Trophoblast cell (in vitro differentiated cells and primary cell): Measurements from ENCODE around the gene SPOCK1.

Experiments
- DNase-seq, 2 donors: peaks; one replicate each; pipeline ENCODE4 v3.0.0-alpha.2; 2016
- H2AFZ ChIP-seq: 2 replicates; pipeline ENCODE4 v1.6.1; 2013; ENCODE audit warnings: low read length, moderate library complexity, mild to moderate bottlenecking; ENCODE audit not compliant: insufficient read depth, poor library complexity
- H2AK5ac ChIP-seq: 2 replicates; pipeline ENCODE4 v1.6.1; 2013; ENCODE audit warnings: mild to moderate bottlenecking, low read length
- H2BK120ac ChIP-seq: 2 replicates; pipeline ENCODE4 v1.6.1; 2013; ENCODE audit warnings: low read length, mild to moderate bottlenecking, moderate library complexity; ENCODE audit not compliant: insufficient read depth, poor library complexity
- H2BK12ac ChIP-seq: 2 replicates; pipeline ENCODE4 v1.6.1; 2013; ENCODE audit warnings: mild to moderate bottlenecking, low read length, moderate library complexity
- H2BK5ac ChIP-seq: 2 replicates; pipeline ENCODE4 v1.6.1; 2013; ENCODE audit warnings: low read length, low read depth, moderate library complexity, mild to moderate bottlenecking; ENCODE audit not compliant: poor library complexity
- H3K14ac ChIP-seq: 2 replicates; pipeline ENCODE4 v1.6.1; 2013; ENCODE audit warnings: mild to moderate bottlenecking, low read length
- H3K18ac ChIP-seq: 2 replicates; pipeline ENCODE4 v1.6.1; 2013; ENCODE audit warnings: mild to moderate bottlenecking, low read length
- H3K23ac ChIP-seq: 2 replicates; pipeline ENCODE4 v1.6.1; 2013; ENCODE audit warnings: low read length
- H3K27ac ChIP-seq: 2 replicates; pipeline ENCODE4 v1.5.1; 2013; ENCODE audit warnings: low read depth, mild to moderate bottlenecking, inconsistent platforms, low read length, moderate library complexity
- H3K27me3 ChIP-seq: 2 replicates; pipeline ENCODE4 v1.6.1; 2013; ENCODE audit warnings: inconsistent platforms, mild to moderate bottlenecking, low read length, moderate library complexity; ENCODE audit not compliant: insufficient read depth
- H3K36me3 ChIP-seq, 2 experiments: 1 replicate in 1 of 2; 2 replicates in 1 of 2; pipeline ENCODE4 v1.6.1; 2013; ENCODE audit warnings: low read length in 2 of 2, mild to moderate bottlenecking in 2 of 2, moderate library complexity in 1 of 2; ENCODE audit not compliant: insufficient read depth in 2 of 2, control insufficient read depth in 1 of 2
- H3K4ac ChIP-seq: 2 replicates; pipeline ENCODE4 v1.6.1; 2013; ENCODE audit warnings: low read depth, mild to moderate bottlenecking, low read length, moderate library complexity
- H3K4me1 ChIP-seq, 2 experiments: 1 replicate in 1 of 2; 2 replicates in 1 of 2; pipeline ENCODE4 v1.6.1; 2013; ENCODE audit warnings: low read length in 2 of 2, mild to moderate bottlenecking in 2 of 2, moderate library complexity in 1 of 2; ENCODE audit not compliant: insufficient read depth in 2 of 2, control insufficient read depth in 1 of 2
- H3K4me2 ChIP-seq: 2 replicates; pipeline ENCODE4 v1.6.1; 2013; ENCODE audit warnings: inconsistent platforms, mild to moderate bottlenecking, low read length, moderate library complexity
- H3K4me3 ChIP-seq: 2 replicates; pipeline ENCODE4 v1.5.1; 2013; ENCODE audit warnings: mild to moderate bottlenecking, low read depth, low read length, inconsistent platforms
- H3K79me1 ChIP-seq: one replicate; pipeline ENCODE4 v1.6.1; 2013; ENCODE audit warnings: low read length
- H3K79me2 ChIP-seq: 2 replicates; pipeline ENCODE4 v1.6.1; 2013; ENCODE audit warnings: low read length, mild to moderate bottlenecking; ENCODE audit not compliant: control insufficient read depth, insufficient read depth, poor library complexity
- H3K9ac ChIP-seq: 2 replicates; pipeline ENCODE4 v1.6.1; 2013; ENCODE audit warnings: mild to moderate bottlenecking, low read length
- H3K9me3 ChIP-seq: 2 replicates; pipeline ENCODE4 v1.6.1; 2013; ENCODE audit warnings: low read depth, mild to moderate bottlenecking, control low read depth, inconsistent platforms, low read length; ENCODE audit not compliant: insufficient read depth
- H4K12ac ChIP-seq: 2 replicates; pipeline ENCODE4 v1.6.1; 2013; ENCODE audit warnings: low read depth, mild to moderate bottlenecking, low read length, moderate library complexity
- H4K8ac ChIP-seq: 2 replicates; pipeline ENCODE4 v1.6.1; 2013; ENCODE audit warnings: low read depth, mild to moderate bottlenecking, low read length, moderate library complexity
- H4K91ac ChIP-seq: one replicate; pipeline ENCODE4 v1.6.1; 2013; ENCODE audit warnings: low read depth, mild to moderate bottlenecking, low read length, moderate library complexity
- WGBS: extraction: QIAGEN DNeasy Blood & Tissue Kit; methylation state at CpG from one replicate; pipeline ENCODE4 v1.1.7; 2013; ENCODE audit warnings: missing lambda C conversion rate; ENCODE audit not compliant: insufficient read length, insufficient coverage; ENCODE audit errors: extremely low coverage; 5-methylcytosine and 5-hydroxymethylcytosine counted together

The SPOCK1 gene

DNA sequence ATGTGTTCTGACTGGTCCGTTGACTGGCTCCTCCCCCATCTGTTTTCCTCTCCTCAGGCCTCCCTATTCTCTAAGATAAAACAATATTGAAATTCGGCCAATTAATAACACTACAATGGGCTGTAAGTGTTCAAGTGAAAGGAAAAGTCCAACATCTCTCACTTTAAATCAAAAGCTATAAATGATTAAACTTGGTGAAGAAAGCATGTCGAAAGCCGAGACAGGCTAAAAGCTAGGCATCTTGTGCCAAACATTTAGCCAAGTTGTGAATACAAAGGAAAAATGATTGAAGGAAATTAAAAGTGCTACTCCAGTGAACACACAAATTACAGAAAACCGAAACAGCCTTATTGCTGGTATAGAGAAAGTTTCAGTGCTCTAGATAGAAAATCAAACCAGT lies 310.6 kb downstream of the SPOCK1 start:
- Histone ChIP-seq H3K14ac (no peak overlapping the region), H3K4me2 (no peak overlapping the region), H3K18ac (no peak overlapping the region), H3K9ac (no peak overlapping the region), H3K23ac (no peak overlapping the region), H3K27ac (no peak overlapping the region), H4K8ac (no peak overlapping the region), H3K79me1 (no peaks in the 10 kb centered on the region), H4K91ac (no peak overlapping the region), H2BK120ac (no peak overlapping the region), H3K27me3 (no peaks in the 10 kb centered on the region), H2AFZ (no peak overlapping the region), H3K9me3 (no peaks in the 10 kb centered on the region), H2AK5ac (no peak overlapping the region), H3K4me1 (peaks cover 0 to 4% of the 10 kb centered on the region in 2 experiments), H3K79me2 (no peaks in the 10 kb centered on the region), H2BK5ac (no peak overlapping the region), H2BK12ac (no peak overlapping the region), H3K4ac (no peak overlapping the region), H3K36me3 (no peaks in the 10 kb centered on the region), H3K4me3 (no peak overlapping the region), H4K12ac (no peak overlapping the region)
- no peak for DNase-seq
- WGBS = no CpG with 5 or more reads among the region's 5 CpGs

GRCh38 chr5:137186759-137187461 lies 312.2 kb downstream of the SPOCK1 start:
- no peak overlapping the region for H2AK5ac ChIP-seq
- no peak overlapping the region for H3K4me3 ChIP-seq
- no peak overlapping the region for H2BK5ac ChIP-seq
- H3K27ac ChIP-seq = no peak overlapping the region
- no peak overlapping the region for H2BK120ac ChIP-seq
- H3K4ac ChIP-seq = no peak overlapping the region
- no peak for DNase-seq
- H3K9ac ChIP-seq = no peak overlapping the region
- H3K79me1 ChIP-seq = no peaks in the 10 kb centered on the region
- no peak overlapping the region for H2AFZ ChIP-seq
- H3K18ac ChIP-seq = no peak overlapping the region
- peaks cover 0 to 4% of the 10 kb centered on the region in 2 experiments for H3K4me1 ChIP-seq
- no peak overlapping the region for H3K23ac ChIP-seq
- no peaks in the 10 kb centered on the region for H3K79me2 ChIP-seq
- no CpG with 5 or more reads among the region's 5 CpGs for WGBS
- H2BK12ac ChIP-seq = no peak overlapping the region
- H3K27me3 ChIP-seq = no peaks in the 10 kb centered on the region
- no peak overlapping the region for H3K4me2 ChIP-seq
- H4K12ac ChIP-seq = no peak overlapping the region
- no peak overlapping the region for H3K14ac ChIP-seq
- H3K36me3 ChIP-seq = no peaks in the 10 kb centered on the region
- no peaks in the 10 kb centered on the region for H3K9me3 ChIP-seq
- no peak overlapping the region for H4K8ac ChIP-seq
- H4K91ac ChIP-seq = no peak overlapping the region

- Histone ChIP-seq H4K8ac (no peak overlapping the region), H3K23ac (no peak overlapping the region)
These were observed 313.9 kb downstream of the SPOCK1 start for GRCh38 chr5:137185193-137185592.

GRCh38 chr5:137184734-137185133 lies 314.4 kb downstream of the SPOCK1 start:
- H3K79me1 ChIP-seq = no peaks in the 10 kb centered on the region
- no peak overlapping the region for H4K91ac ChIP-seq
- H3K27ac ChIP-seq = no peak overlapping the region
- no peak overlapping the region for H3K9ac ChIP-seq
- no peak overlapping the region for H4K8ac ChIP-seq
- H3K18ac ChIP-seq = no peak overlapping the region
- H3K36me3 ChIP-seq = no peaks in the 10 kb centered on the region
- H3K9me3 ChIP-seq = no peaks in the 10 kb centered on the region
- DNase-seq = no peak
- no peaks in the 10 kb centered on the region for H3K27me3 ChIP-seq
- no peak overlapping the region for H3K4me2 ChIP-seq
- WGBS = no CpG with 5 or more reads among the region's 2 CpGs
- H3K23ac ChIP-seq = no peak overlapping the region
- H2BK5ac ChIP-seq = no peak overlapping the region
- H2AFZ ChIP-seq = no peak overlapping the region
- no peak overlapping the region for H3K4me3 ChIP-seq
- H3K79me2 ChIP-seq = no peaks in the 10 kb centered on the region
- H3K4me1 ChIP-seq = peaks cover 0 to 4% of the 10 kb centered on the region in 2 experiments
- no peak overlapping the region for H3K14ac ChIP-seq
- H3K4ac ChIP-seq = no peak overlapping the region
- no peak overlapping the region for H2BK120ac ChIP-seq
- H2BK12ac ChIP-seq = no peak overlapping the region
- no peak overlapping the region for H4K12ac ChIP-seq
- no peak overlapping the region for H2AK5ac ChIP-seq

More at GRCh38 chr5:137185193-137185592, 313.9 kb downstream of the SPOCK1 start:
- no peak overlapping the region for H3K14ac ChIP-seq
- H3K36me3 ChIP-seq = no peaks in the 10 kb centered on the region
- H2AK5ac ChIP-seq = no peak overlapping the region
- H2BK120ac ChIP-seq = no peak overlapping the region
- H3K79me1 ChIP-seq = no peaks in the 10 kb centered on the region
- H3K9ac ChIP-seq = no peak overlapping the region
- H2BK5ac ChIP-seq = no peak overlapping the region
- no peak overlapping the region for H3K4me3 ChIP-seq
- H3K79me2 ChIP-seq = no peaks in the 10 kb centered on the region
- no peak overlapping the region for H3K4me2 ChIP-seq
- no peak overlapping the region for H4K12ac ChIP-seq
- H3K27ac ChIP-seq = no peak overlapping the region
- no peak overlapping the region for H3K4ac ChIP-seq
- no peaks in the 10 kb centered on the region for H3K9me3 ChIP-seq
- no CpG with 5 or more reads among the region's 2 CpGs for WGBS
- no peak overlapping the region for H3K18ac ChIP-seq
- no peak overlapping the region for H4K91ac ChIP-seq
- no peak for DNase-seq
- no peak overlapping the region for H2AFZ ChIP-seq
- H3K27me3 ChIP-seq = no peaks in the 10 kb centered on the region
- H3K4me1 ChIP-seq = peaks cover 0 to 4% of the 10 kb centered on the region in 2 experiments
- H2BK12ac ChIP-seq = no peak overlapping the region
